MM.1S (cell line): ENCODE data around the gene SMPX.

Experiments used
- CTCF ChIP-seq: fragments of 300-600 bp; sonication (generic); IDR thresholded peaks from 2 replicates; pipeline ENCODE4 v1.5.1; 2016; ENCODE audit warnings: antibody characterized with exemption, low read length, mixed read lengths
- EZH2 ChIP-seq: fragments of 300-600 bp; sonication (generic); optimal IDR thresholded peaks from 2 replicates; pipeline ENCODE3; 2017; ENCODE audit warnings: low read depth, mild to moderate bottlenecking, antibody characterized with exemption, low read length, mixed read lengths

- TF ChIP-seq CTCF, result no peak
- TF ChIP-seq EZH2, result no peak
Measured at GRCh38 chrX:21806691-21807090, 48.8 kb upstream of the SMPX start.
